Measurements from ENCODE around the gene NRK.
"Not testable (repeated sequence)": the region's sequence is repeated elsewhere in the genome, so short reads cannot be mapped to it uniquely, and the experiment has no call there.

NRK gene

GRCh38 chrX:105816517-105816916 lies 5.8 kb upstream of the NRK start:
- no peak for TF ChIP-seq CTCF (IDR thresholded peaks at IDR 0.05; ENCODE audit: low read depth, low read length)
- no peak for DNase-seq (ENCODE audit: extremely low read depth, low read depth)

GRCh38 chrX:105820247-105820646 lies 2.1 kb upstream of the NRK start:
- TF ChIP-seq CTCF (IDR thresholded peaks at IDR 0.05; ENCODE audit: low read depth, low read length): no peak
- no peak for DNase-seq (ENCODE audit: extremely low read depth, low read depth)

- DNase-seq (ENCODE audit: extremely low read depth, low read depth): no peak
Observed at GRCh38 chrX:105821471-105822121, 743 bp upstream of the NRK start.

GRCh38 chrX:105823092-105823455 lies 735 bp downstream of the NRK start:
- no peak for DNase-seq (ENCODE audit: extremely low read depth, low read depth)
- TF ChIP-seq CTCF (IDR thresholded peaks at IDR 0.05; ENCODE audit: low read depth, low read length): no peak

More at GRCh38 chrX:105821471-105822121, 743 bp upstream of the NRK start:
- TF ChIP-seq CTCF (IDR thresholded peaks at IDR 0.05; ENCODE audit: low read depth, low read length): no peak

GRCh38 chrX:105829011-105829410 lies 6.7 kb downstream of the NRK start:
- TF ChIP-seq CTCF (IDR thresholded peaks at IDR 0.05; ENCODE audit: low read depth, low read length): no peak
- DNase-seq (ENCODE audit: extremely low read depth, low read depth): no peak

GRCh38 chrX:105837232-105837631 lies 14.9 kb downstream of the NRK start:
- no peak for TF ChIP-seq CTCF (IDR thresholded peaks at IDR 0.05; ENCODE audit: low read depth, low read length)
- DNase-seq (ENCODE audit: extremely low read depth, low read depth): no peak

GRCh38 chrX:105845631-105846030 lies 23.3 kb downstream of the NRK start:
- TF ChIP-seq CTCF (IDR thresholded peaks at IDR 0.05; ENCODE audit: low read depth, low read length): no peak
- DNase-seq (ENCODE audit: extremely low read depth, low read depth): no peak

GRCh38 chrX:105850100-105850499 lies 27.8 kb downstream of the NRK start:
- not testable (repeated sequence) for DNase-seq (ENCODE audit: extremely low read depth, low read depth)

Measured in AG09319 (cell line).